GM21360 (cell line): ENCODE measurements around the gene PPP6C.
"Not testable (repeated sequence)": the region's sequence is repeated elsewhere in the genome, so short reads cannot be mapped to it uniquely, and the experiment has no call there.

Experiments
- ATAC-seq: cut with Tn5 transposase; IDR thresholded peaks from one replicate; pipeline ENCODE4 v1.9.1; 2021; ENCODE audit warnings: mild to moderate bottlenecking, moderate library complexity; ENCODE audit not compliant: unreplicated experiment

Gene PPP6C

GRCh38 chr9:125142560-125143376 lies 46.8 kb downstream of the PPP6C start:
- ATAC-seq = no peak

GRCh38 chr9:125141751-125142150 lies 47.9 kb downstream of the PPP6C start:
- ATAC-seq = no peak

- no peak for ATAC-seq
These were observed 48.4 kb downstream of the PPP6C start for GRCh38 chr9:125141251-125141650.

- no peak for ATAC-seq
These were observed 49.0 kb downstream of the PPP6C start for GRCh38 chr9:125140576-125140975.

GRCh38 chr9:125137200-125137599 lies 52.4 kb downstream of the PPP6C start:
- ATAC-seq = no peak

- ATAC-seq = no peak
These were observed 54.6 kb downstream of the PPP6C start for GRCh38 chr9:125134976-125135375.

GRCh38 chr9:125133403-125134329 lies 55.9 kb downstream of the PPP6C start:
- no peak for ATAC-seq

GRCh38 chr9:125131778-125132177 lies 57.8 kb downstream of the PPP6C start:
- no peak for ATAC-seq

GRCh38 chr9:125126019-125126746 lies 63.4 kb downstream of the PPP6C start:
- ATAC-seq = peak; percentile 96

- ATAC-seq = no peak
These were observed 64.1 kb downstream of the PPP6C start for GRCh38 chr9:125125523-125125922.

GRCh38 chr9:125121146-125121545 lies 68.5 kb downstream of the PPP6C start:
- ATAC-seq = no peak

GRCh38 chr9:125119643-125120286 lies 69.8 kb downstream of the PPP6C start:
- ATAC-seq = no peak

- ATAC-seq = not testable (repeated sequence)
These were observed 70.9 kb downstream of the PPP6C start for GRCh38 chr9:125118696-125119095.

- ATAC-seq = not testable (repeated sequence)
These were observed 75.1 kb downstream of the PPP6C start for GRCh38 chr9:125114503-125114902.

GRCh38 chr9:125110464-125110863 lies 79.1 kb downstream of the PPP6C start:
- ATAC-seq = no peak

GRCh38 chr9:125108541-125108940 lies 81.1 kb downstream of the PPP6C start:
- ATAC-seq = not testable (repeated sequence)

GRCh38 chr9:125106285-125106893 lies 83.2 kb downstream of the PPP6C start:
- ATAC-seq = no peak

- no peak for ATAC-seq
These were observed 85.7 kb downstream of the PPP6C start for GRCh38 chr9:125103770-125104460.

- ATAC-seq = no peak
These were observed 86.6 kb downstream of the PPP6C start for GRCh38 chr9:125103021-125103420.

GRCh38 chr9:125100822-125101221 lies 88.8 kb downstream of the PPP6C start:
- ATAC-seq = no peak
